HFFc6 (cell line): Measurements from ENCODE around the gene SEMA4C. TPM values are rescaled to one million over a fixed set of nuclear protein-coding genes. Genes with fewer than 3 reads are reported as not detected.

ENCODE experiments used
- DNase-seq: peaks from one replicate; pipeline ENCODE4 v3.0.0-alpha.2; 2018
- H3K27ac Mint-ChIP-seq: 2 replicates; pipeline ENCODE4 v1.8.0; 2020; ENCODE audit warnings: mild to moderate bottlenecking, mixed read lengths
- H3K27me3 Mint-ChIP-seq: 2 replicates; pipeline ENCODE4 v1.8.0; 2021; ENCODE audit warnings: mild to moderate bottlenecking, moderate library complexity, mixed read lengths; ENCODE audit not compliant: insufficient read depth
- H3K36me3 Mint-ChIP-seq: 2 replicates; pipeline ENCODE4 v1.8.0; 2021; ENCODE audit warnings: low read depth, mixed read lengths
- H3K4me1 Mint-ChIP-seq: 2 replicates; pipeline ENCODE4 v1.8.0; 2020; ENCODE audit warnings: low read depth, mixed read lengths
- H3K4me3 Mint-ChIP-seq: 2 replicates; pipeline ENCODE4 v1.8.0; 2020; ENCODE audit warnings: mild to moderate bottlenecking, moderate library complexity, mixed read lengths
- H3K9me3 Mint-ChIP-seq: 2 replicates; pipeline ENCODE4 v1.8.0; 2020; ENCODE audit warnings: mild to moderate bottlenecking, mixed read lengths
- CTCF ChIP-seq: fragments of 200-600 bp; sonication (generic); IDR thresholded peaks from 2 replicates; pipeline ENCODE4 v1.5.0; 2021; ENCODE audit warnings: antibody characterized with exemption, mild to moderate bottlenecking
- total RNA-seq, 6 experiments: library from RNA; stranded (reverse); fragmentation: NEBNext Ultra II Directional; extraction: Animal tissue kit (Norgen Biotek cat#: 25700); gene quantifications; 2 replicates in 1 of 6; 3 replicates in 5 of 6; pipeline ENCODE4 v1.2.3, GENCODE V29; 2021

The SEMA4C gene
- total RNA-seq, 6 experiments from 2014 or later, result 11.6 to 13.7 (median 12.7) TPM

- peaks cover 7% of the 10 kb centered on the region for H3K4me1 Mint-ChIP-seq
- H3K4me3 Mint-ChIP-seq, result no peak overlapping the region
- TF ChIP-seq CTCF, result no peak
- no peaks in the 10 kb centered on the region for H3K9me3 Mint-ChIP-seq
- H3K27me3 Mint-ChIP-seq, result peaks cover 43% of the 10 kb centered on the region
- no peak for DNase-seq
- no peaks in the 10 kb centered on the region for H3K36me3 Mint-ChIP-seq
- H3K27ac Mint-ChIP-seq, result no peak overlapping the region
These were observed 12.3 kb upstream of the SEMA4C start for GRCh38 chr2:96882230-96882629.

GRCh38 chr2:96881349-96882195 is 11.7 kb upstream of the SEMA4C start:
- DNase-seq, result no peak
- Mint-ChIP-seq H3K4me3 (no peak overlapping the region), H3K9me3 (no peaks in the 10 kb centered on the region), H3K27me3 (peaks cover 43% of the 10 kb centered on the region), H3K27ac (no peak overlapping the region), H3K4me1 (peaks cover 6% of the 10 kb centered on the region), H3K36me3 (no peaks in the 10 kb centered on the region)
- no peak for TF ChIP-seq CTCF

- H3K9me3 Mint-ChIP-seq, result no peaks in the 10 kb centered on the region
- no peak overlapping the region for H3K27ac Mint-ChIP-seq
- DNase-seq, result no peak
- no peaks in the 10 kb centered on the region for H3K36me3 Mint-ChIP-seq
- no peak overlapping the region for H3K4me3 Mint-ChIP-seq
- 0 out of 2 replicates have a peak, but pooled peaks cover 5% of the 10 kb centered on the region for H3K4me1 Mint-ChIP-seq
- no peak for TF ChIP-seq CTCF
- H3K27me3 Mint-ChIP-seq, result peaks cover 41% of the 10 kb centered on the region
These were observed 11.0 kb upstream of the SEMA4C start for GRCh38 chr2:96880891-96881273.

GRCh38 chr2:96879545-96880040 is 9.7 kb upstream of the SEMA4C start:
- no peaks in the 10 kb centered on the region for H3K36me3 Mint-ChIP-seq
- no peak for DNase-seq
- H3K4me3 Mint-ChIP-seq, result no peak overlapping the region
- TF ChIP-seq CTCF, result no peak
- peaks cover 37% of the 10 kb centered on the region for H3K27me3 Mint-ChIP-seq
- H3K9me3 Mint-ChIP-seq, result no peaks in the 10 kb centered on the region
- H3K4me1 Mint-ChIP-seq, result 0 out of 2 replicates have a peak, but pooled peaks cover 5% of the 10 kb centered on the region
- H3K27ac Mint-ChIP-seq, result no peak overlapping the region

- Mint-ChIP-seq H3K4me1 (0 out of 2 replicates have a peak, but pooled peaks cover 5% of the 10 kb centered on the region), H3K27ac (no peak overlapping the region), H3K27me3 (peaks cover 33% of the 10 kb centered on the region), H3K9me3 (no peaks in the 10 kb centered on the region), H3K36me3 (no peaks in the 10 kb centered on the region), H3K4me3 (no peak overlapping the region)
- DNase-seq, result no peak
- no peak for TF ChIP-seq CTCF
These were observed 9.1 kb upstream of the SEMA4C start for GRCh38 chr2:96878796-96879544.
